DMS 273 treated with DMSO at 0.1 percent for 48 hours (cell line): Measurements from ENCODE around the gene GHITM.
A peak's percentile ranks its signal among the peaks of the same experiment; 100 is the strongest.
"Not testable (repeated sequence)": the region's sequence is repeated elsewhere in the genome, so short reads cannot be mapped to it uniquely, and the experiment has no call there.

Source experiments
- DNase-seq: peaks from one replicate; lab custom pipeline; 2025; lab: John Stamatoyannopoulos, UW

The GHITM gene

DNA sequence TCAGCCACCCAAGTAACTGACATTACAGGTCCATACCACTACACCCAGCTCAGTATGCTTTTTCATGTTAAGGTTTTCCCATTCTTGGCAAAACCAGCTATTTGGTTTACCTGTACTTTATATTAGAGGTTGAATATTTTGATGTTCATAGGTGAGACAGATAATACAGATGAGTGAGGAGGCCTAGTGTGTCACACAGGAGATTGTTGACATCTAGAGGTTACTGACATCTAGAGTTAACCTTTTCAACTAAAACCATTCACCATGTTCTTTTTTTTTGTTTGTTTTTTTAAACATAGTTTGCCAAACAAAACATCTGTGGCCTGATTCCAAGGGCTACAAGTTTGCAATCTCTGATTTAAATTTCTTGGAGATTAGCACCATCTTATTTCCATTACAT lies 8.0 kb downstream of the GHITM start:
- DNase-seq, result no peak

DNA sequence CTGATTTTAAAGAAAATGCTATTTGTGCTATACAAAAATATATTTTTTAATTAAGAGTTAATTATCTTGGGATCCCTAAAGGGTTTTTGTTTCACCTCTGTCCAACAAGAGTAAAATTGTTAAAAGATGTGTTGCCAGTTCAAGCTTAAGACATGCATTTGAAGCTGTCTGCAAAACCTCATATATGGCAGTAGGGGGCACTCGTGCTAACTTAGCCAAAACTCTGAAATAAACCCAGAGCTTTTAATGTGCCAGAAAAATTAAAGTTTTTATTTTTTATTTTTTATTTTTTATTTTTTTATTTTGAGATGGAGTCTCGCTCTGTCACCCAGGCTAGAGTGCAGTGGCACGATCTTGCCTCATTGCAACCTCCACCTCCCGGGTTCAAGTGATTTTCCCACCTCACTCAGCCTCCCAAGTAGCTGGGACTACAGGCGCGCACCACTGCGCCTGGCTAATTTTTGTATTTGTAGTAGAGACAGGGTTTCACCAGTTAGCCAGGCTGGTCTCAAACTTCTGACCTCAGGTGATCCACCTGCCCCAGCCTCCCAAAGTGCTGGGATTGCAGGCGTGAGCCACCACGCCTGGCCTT lies 8.8 kb downstream of the GHITM start:
- DNase-seq, result peak; percentile 2

DNA sequence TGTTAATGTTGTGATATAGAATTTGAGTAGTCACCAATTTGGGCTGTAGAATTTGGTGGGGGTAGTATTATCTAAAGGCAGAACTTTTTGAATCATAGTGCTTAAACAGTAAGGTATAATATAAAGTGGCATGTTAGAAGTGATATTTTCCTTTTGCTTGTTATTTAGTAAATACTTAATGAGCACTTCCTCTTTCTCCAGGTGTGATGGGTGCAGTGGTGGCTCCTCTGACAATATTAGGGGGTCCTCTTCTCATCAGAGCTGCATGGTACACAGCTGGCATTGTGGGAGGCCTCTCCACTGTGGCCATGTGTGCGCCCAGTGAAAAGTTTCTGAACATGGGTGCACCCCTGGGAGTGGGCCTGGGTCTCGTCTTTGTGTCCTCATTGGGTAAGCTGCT lies 10.5 kb downstream of the GHITM start:
- no peak for DNase-seq

GRCh38 chr10:84152769-84153168 lies 13.5 kb downstream of the GHITM start:
- no peak for DNase-seq

DNA sequence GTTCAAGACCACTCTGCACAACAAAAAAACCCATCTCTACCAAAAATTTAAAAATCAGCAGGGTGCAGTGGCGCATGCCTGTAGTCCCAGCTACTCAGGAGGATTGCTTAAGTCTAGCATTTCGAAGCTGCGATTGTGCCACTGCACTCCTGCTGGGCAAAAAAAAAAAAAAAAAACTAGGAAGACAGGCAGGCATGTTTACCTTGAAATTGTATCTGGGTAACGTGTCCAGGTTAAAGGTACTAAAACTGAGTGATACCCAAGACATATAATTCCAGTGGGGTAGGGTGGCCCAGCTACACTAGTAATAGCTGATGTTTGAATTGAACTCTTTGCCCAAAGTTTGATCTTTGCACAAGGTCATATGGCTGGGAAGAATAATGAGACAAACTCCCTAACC lies 16.2 kb downstream of the GHITM start:
- no peak for DNase-seq

GRCh38 chr10:84156009-84156408 lies 16.7 kb downstream of the GHITM start:
- DNase-seq, result no peak

GRCh38 chr10:84156768-84157167 lies 17.5 kb downstream of the GHITM start:
- no peak for DNase-seq

DNA sequence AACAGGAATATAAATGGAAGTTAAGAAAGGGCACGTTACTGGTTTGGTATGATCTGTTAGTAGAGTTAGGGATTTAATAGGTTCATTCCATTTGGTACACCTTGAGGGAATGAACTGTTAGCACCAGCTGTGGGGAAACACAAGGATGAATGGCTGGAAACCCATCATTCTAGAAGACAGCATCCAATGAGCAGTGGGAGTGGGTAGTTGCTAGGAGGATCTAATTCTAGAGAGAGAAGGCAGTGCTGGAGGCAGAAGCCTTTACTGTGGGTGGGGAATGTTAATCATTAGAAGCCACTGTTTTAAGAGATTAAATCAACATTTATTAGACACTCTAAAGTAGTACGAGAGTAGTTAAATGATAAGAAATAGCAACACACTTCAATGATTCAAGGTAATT lies 18.8 kb downstream of the GHITM start:
- DNase-seq, result no peak

GRCh38 chr10:84158550-84158949 lies 19.2 kb downstream of the GHITM start:
- DNase-seq, result no peak

DNA sequence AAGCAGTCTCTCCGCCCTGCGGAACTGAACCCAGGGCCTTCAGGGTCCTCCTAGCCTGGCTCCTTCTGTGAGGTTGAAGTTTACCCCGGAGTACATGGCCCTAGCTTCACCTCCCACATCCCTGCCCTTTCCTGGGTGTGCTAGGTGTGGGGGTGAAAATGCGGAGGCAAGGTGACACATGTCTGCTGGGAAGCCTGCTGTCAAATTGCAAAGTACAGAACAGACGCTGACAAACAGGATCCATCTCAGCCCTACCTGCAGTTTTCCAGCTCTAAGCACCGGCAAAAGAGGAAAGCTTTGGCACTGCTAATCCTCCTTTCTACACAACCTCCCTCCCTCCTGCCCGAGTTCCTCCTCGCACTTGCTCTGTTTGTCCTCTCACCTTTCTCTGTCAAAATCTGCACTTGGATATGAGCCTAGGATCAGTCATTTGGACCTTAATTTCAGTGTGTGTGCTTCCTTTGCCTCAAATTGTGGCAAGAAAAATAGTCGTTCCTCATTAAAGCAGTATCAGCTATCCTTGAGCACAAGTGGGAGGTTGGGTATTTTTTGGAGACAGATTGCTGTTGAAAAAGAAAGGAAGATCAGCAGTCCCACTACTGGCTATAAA lies 19.9 kb downstream of the GHITM start:
- no peak for DNase-seq

GRCh38 chr10:84160663-84161362 lies 21.5 kb downstream of the GHITM start:
- DNase-seq, result no peak

DNA sequence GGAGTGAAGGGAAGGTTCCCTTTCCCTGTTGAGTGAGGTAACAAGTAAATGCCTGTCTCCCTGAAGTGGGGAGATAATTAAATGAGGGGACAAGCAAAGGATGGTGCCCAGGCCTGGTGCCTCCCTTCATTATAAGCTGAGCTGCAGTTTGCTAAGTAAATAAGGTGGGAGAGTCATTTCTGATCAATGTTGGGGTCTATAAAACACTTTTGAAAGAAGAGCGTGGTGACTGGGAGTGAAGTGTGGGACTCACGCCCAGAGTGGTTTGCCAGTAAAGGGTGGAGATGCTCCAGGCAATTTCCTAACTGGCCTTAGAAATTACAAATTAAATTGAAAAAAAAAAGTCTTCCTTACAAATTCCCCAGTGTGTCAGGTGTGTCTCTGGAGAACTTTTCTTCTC lies 24.7 kb downstream of the GHITM start:
- DNase-seq, result no peak

DNA sequence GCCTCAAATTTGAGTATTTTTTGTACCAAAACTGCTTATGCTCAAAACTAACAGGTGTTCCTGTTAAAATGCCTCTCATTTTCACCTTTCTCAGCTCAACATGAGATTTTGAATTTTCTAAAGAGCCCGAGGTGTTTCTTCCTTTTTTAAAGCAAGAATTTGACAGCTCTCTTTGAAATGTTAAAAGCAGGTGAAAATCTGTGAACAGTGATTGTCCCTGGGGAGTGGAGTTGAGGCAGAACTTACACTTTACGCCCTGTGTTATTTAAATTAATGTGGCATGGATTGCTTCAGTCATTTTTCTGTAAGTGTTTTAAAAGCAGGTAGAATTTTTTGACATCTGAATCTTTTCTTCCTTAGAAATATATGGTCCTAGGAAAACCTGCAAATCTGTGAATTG lies 25.1 kb downstream of the GHITM start:
- DNase-seq, result no peak

DNA sequence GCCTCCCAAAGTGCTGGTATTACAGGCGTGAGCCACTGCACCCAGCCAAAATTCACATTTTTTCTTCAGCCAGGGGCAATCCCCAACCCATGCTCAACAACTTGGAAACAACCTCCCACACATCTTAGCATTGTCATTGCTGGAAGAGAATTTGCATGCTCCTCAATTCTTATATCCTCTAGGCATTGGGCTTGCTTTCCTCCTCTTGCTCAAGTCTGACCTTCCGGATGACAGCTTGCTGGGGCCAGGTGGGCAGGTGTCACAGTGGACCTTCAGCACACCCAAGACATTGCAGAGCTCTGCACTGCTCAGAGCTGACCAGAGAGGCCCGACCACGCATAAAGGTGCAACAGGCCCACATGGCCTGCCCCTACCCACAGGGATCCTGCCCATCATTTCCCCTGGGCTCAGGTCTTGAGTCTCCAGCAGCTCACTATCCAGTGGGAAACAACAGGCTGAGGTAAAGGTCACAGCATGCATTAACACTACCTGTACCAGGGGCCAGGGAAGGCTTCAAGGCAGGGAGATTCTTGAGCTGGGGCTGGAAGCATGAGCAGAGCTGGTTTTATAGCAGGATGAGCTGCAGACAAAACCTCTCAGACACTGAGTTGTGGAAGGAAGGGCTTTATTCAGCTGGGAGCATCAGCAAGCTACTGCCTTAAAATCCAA lies 27.4 kb downstream of the GHITM start:
- DNase-seq, result no peak

DNA sequence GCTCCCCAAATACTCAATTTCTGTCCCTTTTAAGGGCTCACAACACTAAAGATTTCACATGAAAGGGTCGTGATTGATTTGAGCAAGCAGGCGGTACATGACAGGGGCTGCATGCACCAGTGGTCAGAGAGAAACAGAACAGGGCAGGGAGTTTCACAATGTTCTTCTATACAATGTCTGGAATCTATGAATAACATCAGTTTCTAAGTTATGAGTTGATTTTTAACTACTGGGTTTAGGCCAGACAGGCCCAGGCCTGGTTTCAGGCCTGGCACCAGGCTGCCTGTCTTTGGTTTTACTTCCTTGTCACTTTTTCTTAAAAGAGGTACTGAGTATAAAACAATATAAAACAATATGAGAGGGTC lies 28.0 kb downstream of the GHITM start:
- DNase-seq, result not testable (repeated sequence)

DNA sequence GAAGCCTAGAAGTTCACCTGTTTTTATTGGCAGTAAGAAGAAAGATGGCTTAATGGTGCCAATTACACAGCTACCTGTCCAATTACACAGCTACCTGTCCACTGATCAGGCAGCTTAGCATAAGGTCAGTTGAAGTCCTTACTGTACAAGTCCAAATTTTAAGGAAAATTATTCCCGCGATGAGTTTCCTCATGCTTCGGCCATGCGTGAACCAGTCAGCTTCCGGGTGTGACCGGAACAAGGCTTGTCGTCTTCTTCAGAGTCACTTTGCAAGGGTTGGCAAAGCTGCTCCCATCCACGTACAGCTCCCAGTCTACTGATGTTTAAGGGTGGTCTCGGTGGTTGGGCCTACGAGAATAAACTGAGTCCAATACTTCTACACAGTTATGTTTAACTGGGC lies 29.1 kb downstream of the GHITM start:
- DNase-seq, result not testable (repeated sequence)

GRCh38 chr10:84171237-84171636 lies 31.9 kb downstream of the GHITM start:
- DNase-seq, result not testable (repeated sequence)

- not testable (repeated sequence) for DNase-seq
These were observed 32.6 kb downstream of the GHITM start for GRCh38 chr10:84171700-84172466.

DNA sequence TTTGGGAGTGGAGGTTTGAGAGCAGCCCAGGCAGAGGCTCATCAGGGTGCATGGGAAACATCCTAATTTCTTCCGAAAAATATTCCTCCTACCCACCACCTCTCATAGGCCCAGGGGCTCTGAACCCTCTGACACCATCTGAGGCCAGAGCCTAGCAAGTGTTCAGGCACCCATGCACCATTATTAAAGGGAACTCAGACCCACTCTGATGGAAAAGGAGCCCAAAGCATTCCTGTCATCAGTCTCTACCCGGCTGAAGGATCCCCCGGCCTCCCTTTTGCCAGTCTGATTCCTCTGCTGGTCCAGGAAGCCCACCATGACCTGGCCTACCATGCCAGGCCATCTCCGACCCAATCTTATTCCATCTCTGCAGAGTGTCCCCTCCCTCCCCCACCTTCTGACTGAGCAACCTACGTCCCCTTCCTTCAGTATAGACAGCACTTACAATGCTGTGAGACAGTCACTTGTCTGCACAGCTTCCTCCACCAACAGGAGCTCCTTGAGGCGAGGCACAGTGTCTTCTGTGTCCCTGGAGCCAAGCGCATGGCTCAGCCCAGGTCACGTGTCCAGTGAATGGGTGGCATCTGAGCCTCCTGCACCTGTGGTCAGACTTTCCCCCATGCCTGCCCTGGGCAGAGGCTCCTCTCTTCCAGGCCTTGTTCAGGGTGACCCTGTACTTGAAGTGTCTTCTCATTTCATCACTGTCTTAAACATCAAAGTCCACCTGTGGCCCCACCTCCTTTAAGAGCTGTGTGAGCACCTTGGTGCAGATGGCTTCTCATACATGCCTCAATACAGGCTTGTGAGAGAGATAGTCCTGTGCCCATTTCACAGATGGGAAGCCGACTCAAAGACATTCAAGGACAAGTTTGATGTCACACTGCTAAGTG lies 33.4 kb downstream of the GHITM start:
- DNase-seq, result no peak

DNA sequence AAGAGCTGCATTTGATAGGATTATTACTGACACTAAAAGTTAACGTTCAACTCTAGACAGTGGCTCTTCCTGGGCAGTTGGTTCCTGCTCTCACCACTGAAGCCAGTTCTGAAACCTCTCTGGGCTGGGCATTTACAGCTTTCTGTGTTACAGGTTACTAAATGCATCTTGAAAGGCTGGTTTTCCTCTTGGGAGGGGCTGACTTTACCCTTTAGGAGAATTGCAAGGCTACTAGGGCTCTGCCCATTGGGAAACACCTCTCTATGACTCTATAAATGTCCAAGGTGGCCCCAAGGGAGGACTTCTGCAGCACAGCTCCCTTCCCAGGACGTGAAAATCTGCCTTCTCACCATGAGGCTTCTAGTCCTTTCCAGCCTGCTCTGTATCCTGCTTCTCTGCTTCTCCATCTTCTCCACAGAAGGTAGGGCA lies 34.2 kb downstream of the GHITM start, which contains the start of gene GPR15LG:
GPR15LG (plus strand) TSS at position 301 of the 429 bp plus-strand sequence; CDS start at position 352, 51 bp downstream.
- DNase-seq, result no peak

- DNase-seq, result no peak
These were observed 36.1 kb downstream of the GHITM start for GRCh38 chr10:84175436-84175835.
